CD4-positive, alpha-beta T cell treated with Interferon gamma for 1 hour (primary cell): ENCODE data around the gene CGB8.
"Not testable (repeated sequence)": the region's sequence is repeated elsewhere in the genome, so short reads cannot be mapped to it uniquely, and the experiment has no call there.

Experiments
- DNase-seq: peaks from one replicate; pipeline ENCODE4 v3.0.0-alpha.2; 2020

The CGB8 gene

GRCh38 chr19:49064768-49065611, 16.1 kb upstream of the CGB8 start, which contains the start of gene NTF4:
NTF4 (minus strand) TSS chr19:49064818; CDS start chr19:49061997, 2,821 bp downstream.
- DNase-seq, result no peak

- no peak for DNase-seq
These were observed 15.2 kb upstream of the CGB8 start for GRCh38 chr19:49064029-49064629.

GRCh38 chr19:49061445-49061844, 12.5 kb upstream of the CGB8 start:
- DNase-seq, result no peak

GRCh38 chr19:49061000-49061399, 12.1 kb upstream of the CGB8 start:
- DNase-seq, result no peak

DNA sequence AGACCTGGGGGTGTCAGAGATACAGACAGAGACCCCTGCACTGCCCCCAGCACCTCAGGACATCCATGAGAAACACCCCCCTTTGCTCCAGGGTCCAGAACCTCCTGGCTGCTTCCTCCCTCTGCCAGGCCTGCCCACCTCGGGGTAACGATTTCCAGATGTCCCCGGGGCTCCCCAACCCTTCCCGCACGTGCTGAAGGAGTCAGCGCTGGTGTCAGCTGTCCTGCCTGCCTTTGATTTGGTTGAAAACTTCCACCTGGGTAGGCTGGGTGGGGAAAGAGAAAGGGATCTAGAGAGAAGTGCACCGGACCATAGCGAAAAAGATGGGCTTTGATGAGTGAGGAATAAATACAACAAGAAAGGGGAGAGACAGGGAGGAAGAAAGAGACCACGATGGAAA, 10.1 kb upstream of the CGB8 start:
- DNase-seq, result no peak

- DNase-seq, result no peak
These were observed 9.7 kb upstream of the CGB8 start for GRCh38 chr19:49058562-49058961.

- peak; percentile 24 for DNase-seq
These were observed 8.8 kb upstream of the CGB8 start, which contains the start of gene CGB7 for GRCh38 chr19:49057636-49058234. CGB7 (minus strand) TSS chr19:49057749; CDS start chr19:49055375, 2,374 bp downstream.

DNA sequence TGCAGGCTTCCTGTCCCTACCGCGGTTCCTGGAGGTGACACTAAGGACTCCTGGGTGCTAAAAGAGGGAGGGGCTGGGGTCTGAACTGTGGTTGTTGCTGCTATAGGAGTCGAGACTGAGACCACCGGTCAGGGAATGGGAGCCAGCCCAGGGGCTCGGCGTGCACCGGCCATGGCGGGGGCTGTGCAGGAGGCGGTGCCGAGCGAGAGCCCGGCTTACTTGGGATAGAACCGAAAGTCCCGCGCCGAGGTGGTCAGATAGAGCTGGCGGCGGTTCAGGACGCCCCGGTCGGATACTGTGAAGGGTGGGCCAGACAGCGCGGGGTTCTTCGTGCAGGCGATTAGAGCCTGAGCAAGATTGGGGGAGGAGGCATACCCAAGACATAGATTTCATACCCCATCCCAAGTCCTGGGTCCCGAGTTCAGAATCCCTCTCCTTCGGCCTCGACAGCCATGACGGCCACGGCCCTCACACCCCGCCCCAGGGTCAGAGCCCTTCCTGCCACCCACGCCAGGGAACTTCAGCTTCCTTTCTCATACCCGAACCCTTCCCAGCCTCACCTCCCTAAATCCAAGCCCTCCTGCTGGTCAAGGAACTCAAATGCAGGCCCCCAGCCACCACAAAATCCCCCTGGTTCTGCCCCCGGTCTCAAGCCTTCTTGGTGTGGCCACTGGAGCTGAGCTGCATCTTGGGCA, 8.1 kb upstream of the CGB8 start:
- DNase-seq, result not testable (repeated sequence)

- peak; percentile 30 for DNase-seq
These were observed 7.4 kb upstream of the CGB8 start for GRCh38 chr19:49056101-49056901.

- DNase-seq, result not testable (repeated sequence)
These were observed 1.6 kb upstream of the CGB8 start for GRCh38 chr19:49050376-49051033.

DNA sequence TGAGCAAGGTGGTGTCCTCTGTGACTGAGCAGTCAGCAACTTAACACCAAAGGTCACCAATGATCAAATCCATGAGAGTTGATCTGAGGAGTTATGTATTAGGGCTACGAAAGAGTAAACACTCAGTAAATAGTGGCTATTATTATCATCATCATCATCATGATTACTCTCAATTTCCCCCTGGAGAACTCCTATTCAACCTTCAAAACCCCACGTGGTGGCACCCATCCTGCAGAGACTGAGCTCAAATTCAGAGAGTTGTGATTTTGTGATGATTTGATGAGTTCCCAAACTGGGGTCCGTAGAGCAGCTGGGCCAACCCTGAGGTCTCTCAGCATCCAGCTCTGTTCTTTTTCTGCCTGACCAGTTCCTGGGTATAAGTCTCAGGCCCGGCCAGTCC, 923 bp upstream of the CGB8 start:
- not testable (repeated sequence) for DNase-seq

DNA sequence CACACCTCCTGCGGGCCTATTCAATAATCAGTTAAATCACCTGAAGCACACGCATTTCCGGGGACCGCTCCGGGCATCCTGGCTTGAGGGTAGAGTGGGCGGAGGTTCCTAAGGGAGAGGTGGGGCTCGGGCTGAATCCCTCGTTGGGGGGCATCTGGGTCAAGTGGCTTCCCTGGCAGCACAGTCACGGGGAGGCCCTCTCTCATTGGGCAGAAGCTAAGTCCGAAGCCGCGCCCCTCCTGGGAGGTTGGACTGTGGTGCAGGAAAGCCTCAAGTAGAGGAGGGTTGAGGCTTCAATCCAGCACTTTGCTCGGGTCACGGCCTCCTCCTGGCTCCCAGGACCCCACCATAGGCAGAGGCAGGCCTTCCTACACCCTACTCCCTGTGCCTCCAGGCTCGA, 5.4 kb downstream of the CGB8 start, which contains the start of gene CGB5:
TSS of gene CGB5 (plus strand) at position 301 of the 400 bp plus-strand sequence. CDS start 362 bp downstream, outside the sequence.
- DNase-seq, result not testable (repeated sequence)

DNA sequence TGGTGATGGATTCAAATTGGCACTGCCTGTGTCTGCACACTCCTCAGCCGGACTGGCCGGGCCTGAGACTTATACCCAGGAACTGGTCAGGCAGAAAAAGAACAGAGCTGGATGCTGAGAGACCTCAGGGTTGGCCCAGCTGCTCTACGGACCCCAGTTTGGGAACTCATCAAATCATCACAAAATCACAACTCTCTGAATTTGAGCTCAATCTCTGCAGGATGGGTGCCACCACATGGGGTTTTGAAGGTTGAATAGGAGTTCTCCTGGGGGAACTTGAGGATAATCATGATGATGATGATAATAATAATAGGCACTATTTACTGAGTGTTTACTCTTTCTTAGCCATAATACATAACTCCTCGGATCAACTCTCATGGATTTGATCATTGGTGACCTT, 6.2 kb downstream of the CGB8 start:
- not testable (repeated sequence) for DNase-seq

- no peak for DNase-seq
These were observed 6.7 kb downstream of the CGB8 start for GRCh38 chr19:49042177-49042576.

DNA sequence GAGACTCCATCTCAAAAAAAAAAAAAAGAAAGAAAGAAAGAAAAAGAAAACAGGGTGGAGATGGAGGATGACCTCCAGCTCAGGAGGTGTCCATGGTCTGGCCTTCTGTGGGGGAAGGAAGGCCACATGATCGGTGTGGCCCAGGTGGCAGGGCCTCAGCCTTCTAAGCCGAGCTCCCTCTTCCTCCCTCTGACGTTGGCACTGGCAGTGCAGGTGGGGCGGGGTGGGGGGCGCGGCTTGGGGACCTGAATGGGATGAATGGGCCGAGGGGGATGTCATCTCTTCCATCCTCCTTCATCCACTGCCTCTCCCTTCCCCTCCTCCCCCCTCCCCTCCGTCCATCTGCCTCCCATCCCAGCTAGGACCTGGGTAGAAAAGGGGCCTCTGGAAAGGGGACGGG, 9.2 kb downstream of the CGB8 start:
- DNase-seq, result not testable (repeated sequence)

DNA sequence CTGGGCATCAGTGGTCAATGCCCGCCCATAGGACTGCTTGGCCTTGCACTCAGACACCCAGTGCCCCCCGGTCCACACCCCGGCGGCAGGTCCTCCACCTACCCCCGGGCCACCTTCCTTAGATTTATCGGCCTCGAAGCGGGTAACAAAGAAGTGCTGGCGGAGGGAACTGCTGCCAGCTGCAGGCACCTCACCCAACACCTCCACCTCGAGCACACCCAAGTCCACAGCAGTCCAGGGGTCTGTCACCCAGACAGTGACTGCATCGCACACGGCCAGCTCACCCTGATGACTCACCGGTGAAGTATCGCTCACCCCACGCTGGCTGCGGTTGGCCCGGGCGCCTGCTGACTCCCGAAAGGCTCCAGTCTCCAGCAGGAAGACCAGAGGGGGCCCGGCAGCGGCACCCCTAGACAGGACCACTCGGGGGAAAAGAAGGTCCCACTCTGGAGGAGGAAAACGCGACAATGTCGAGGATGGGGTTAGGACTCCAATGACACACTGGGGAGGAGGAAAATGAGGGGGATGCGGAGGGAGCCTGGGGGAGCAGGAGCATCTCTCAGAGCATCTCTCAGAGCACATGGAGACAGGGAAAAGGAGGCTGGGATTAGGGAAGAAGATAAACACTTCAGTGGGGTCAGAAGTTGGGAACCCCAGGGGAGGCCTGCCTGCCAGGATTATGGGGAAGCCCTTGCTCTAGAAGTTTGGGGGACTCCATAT, 10.2 kb downstream of the CGB8 start:
- not testable (repeated sequence) for DNase-seq

DNA sequence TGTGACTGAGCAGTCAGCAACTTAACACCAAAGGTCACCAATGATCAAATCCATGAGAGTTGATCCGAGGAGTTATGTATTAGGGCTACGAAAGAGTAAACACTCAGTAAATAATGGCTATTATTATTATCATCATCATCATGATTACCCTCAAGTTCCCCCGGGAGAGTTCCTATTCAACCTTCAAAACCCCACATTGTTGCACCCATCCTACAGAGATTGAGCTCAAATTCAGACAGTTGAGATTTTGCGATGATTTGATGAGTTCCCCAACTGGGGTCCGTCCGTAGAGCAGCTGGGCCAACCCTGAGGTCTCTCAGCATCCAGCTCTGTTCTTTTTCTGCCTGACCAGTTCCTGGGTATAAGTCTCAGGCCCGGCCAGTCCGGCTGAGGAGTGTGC, 10.8 kb downstream of the CGB8 start:
- not testable (repeated sequence) for DNase-seq

DNA sequence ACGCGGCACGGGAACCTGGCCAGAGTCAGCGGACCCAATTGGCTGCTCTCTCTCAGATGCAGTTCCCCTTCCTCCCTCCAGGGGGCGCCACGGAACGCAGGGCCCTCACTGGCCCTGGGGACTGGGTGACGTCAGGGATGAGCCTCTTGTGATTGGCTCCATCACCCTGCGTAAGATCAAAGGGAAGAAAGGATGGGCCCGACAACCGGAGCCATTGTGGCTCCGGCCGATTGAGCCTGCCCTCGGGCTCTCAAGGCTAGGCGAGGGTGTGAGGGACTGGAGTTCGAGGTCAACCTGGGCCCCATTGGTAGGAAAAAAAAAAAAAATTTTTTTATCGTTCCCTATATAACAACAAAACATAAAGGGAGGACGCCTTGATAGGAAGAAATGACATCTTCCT, 12.1 kb downstream of the CGB8 start, which contains the start of gene CGB1:
TSS of gene CGB1 (minus strand) at position 81 of the 400 bp plus-strand sequence. CDS start 184 bp downstream, outside the sequence.
- DNase-seq, result not testable (repeated sequence)

GRCh38 chr19:49031642-49032301, 17.1 kb downstream of the CGB8 start, which contains the start of gene CGB2:
CGB2 (plus strand) TSS chr19:49031890; CDS start chr19:49032096, 206 bp downstream.
- peak; percentile 58 for DNase-seq

GRCh38 chr19:49030323-49030722, 18.6 kb downstream of the CGB8 start:
- not testable (repeated sequence) for DNase-seq
